Endothelial cell (in vitro differentiated cells): Measurements from ENCODE around the gene ABCF2. TPM values are rescaled to one million over a fixed set of nuclear protein-coding genes. Genes with fewer than 3 reads are reported as not detected.

Source experiments
- DNase-seq: peaks from one replicate; pipeline ENCODE4 v3.0.0; 2021; ENCODE audit warnings: low spot score
- H3K27ac Mint-ChIP-seq: one replicate; pipeline ENCODE4 v1.8.0; 2021; ENCODE audit warnings: mixed read lengths, inconsistent platforms; ENCODE audit not compliant: unreplicated experiment
- H3K27me3 Mint-ChIP-seq: one replicate; pipeline ENCODE4 v1.8.0; 2021; ENCODE audit warnings: mild to moderate bottlenecking, moderate library complexity, mixed read lengths, inconsistent platforms; ENCODE audit not compliant: unreplicated experiment
- H3K36me3 Mint-ChIP-seq: one replicate; pipeline ENCODE4 v1.8.0; 2021; ENCODE audit warnings: mild to moderate bottlenecking, low read depth, mixed read lengths, inconsistent platforms; ENCODE audit not compliant: unreplicated experiment
- H3K4me1 Mint-ChIP-seq: one replicate; pipeline ENCODE4 v1.8.0; 2021; ENCODE audit warnings: mild to moderate bottlenecking, mixed read lengths, inconsistent platforms; ENCODE audit not compliant: unreplicated experiment
- H3K4me3 Mint-ChIP-seq: one replicate; pipeline ENCODE4 v1.8.0; 2021; ENCODE audit warnings: mild to moderate bottlenecking, mixed read lengths, inconsistent platforms; ENCODE audit not compliant: unreplicated experiment
- H3K9me3 Mint-ChIP-seq: one replicate; pipeline ENCODE4 v1.8.0; 2021; ENCODE audit warnings: mixed read lengths, inconsistent platforms; ENCODE audit not compliant: unreplicated experiment
- total RNA-seq: library from RNA; stranded (reverse); fragmentation: NEBNext Ultra II Directional; extraction: Animal tissue kit (Norgen Biotek cat#: 25700); gene quantifications from one replicate; pipeline ENCODE4 v1.2.1, GENCODE V29; 2021; ENCODE audit not compliant: unreplicated experiment
- TF ChIP-seq, protein P1 (sequence below): fragments of 200-600 bp; sonication (generic); IDR thresholded peaks from one replicate; pipeline ENCODE4 v1.5.0; 2021; ENCODE audit warnings: antibody characterized with exemption; ENCODE audit not compliant: unreplicated experiment

ABCF2 gene
- total RNA-seq, 1 donor from 2014 or later, result 39.6 TPM

DNA sequence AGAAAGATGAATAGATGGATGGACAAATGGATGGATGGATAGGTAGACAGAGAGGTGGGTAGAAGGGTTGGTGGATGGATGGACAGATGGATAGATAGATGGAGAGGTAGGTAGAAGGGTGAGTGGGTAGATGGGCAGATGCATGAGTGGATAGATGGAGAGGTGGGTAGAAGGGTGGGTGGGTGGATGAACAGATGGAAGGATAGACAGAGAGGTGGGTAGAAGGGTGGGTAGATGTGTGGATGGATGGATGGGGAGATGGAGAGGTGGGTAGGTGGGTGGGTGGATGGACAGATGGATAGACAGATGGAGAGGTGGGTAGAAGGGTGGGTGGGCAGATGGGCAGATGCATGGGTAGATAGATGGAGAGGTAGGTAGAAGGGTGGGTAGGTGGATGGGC is 29.1 kb downstream of the ABCF2 start:
- Mint-ChIP-seq H3K4me1 (peaks cover 6% of the 10 kb centered on the region), H3K27ac (no peak overlapping the region), H3K4me3 (no peak overlapping the region), H3K9me3 (no peaks in the 10 kb centered on the region), H3K27me3 (peaks cover 4% of the 10 kb centered on the region), H3K36me3 (no peaks in the 10 kb centered on the region)
- DNase-seq, result no peak
- TF ChIP-seq, protein P1, sequence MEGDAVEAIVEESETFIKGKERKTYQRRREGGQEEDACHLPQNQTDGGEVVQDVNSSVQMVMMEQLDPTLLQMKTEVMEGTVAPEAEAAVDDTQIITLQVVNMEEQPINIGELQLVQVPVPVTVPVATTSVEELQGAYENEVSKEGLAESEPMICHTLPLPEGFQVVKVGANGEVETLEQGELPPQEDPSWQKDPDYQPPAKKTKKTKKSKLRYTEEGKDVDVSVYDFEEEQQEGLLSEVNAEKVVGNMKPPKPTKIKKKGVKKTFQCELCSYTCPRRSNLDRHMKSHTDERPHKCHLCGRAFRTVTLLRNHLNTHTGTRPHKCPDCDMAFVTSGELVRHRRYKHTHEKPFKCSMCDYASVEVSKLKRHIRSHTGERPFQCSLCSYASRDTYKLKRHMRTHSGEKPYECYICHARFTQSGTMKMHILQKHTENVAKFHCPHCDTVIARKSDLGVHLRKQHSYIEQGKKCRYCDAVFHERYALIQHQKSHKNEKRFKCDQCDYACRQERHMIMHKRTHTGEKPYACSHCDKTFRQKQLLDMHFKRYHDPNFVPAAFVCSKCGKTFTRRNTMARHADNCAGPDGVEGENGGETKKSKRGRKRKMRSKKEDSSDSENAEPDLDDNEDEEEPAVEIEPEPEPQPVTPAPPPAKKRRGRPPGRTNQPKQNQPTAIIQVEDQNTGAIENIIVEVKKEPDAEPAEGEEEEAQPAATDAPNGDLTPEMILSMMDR, result no peak

DNA sequence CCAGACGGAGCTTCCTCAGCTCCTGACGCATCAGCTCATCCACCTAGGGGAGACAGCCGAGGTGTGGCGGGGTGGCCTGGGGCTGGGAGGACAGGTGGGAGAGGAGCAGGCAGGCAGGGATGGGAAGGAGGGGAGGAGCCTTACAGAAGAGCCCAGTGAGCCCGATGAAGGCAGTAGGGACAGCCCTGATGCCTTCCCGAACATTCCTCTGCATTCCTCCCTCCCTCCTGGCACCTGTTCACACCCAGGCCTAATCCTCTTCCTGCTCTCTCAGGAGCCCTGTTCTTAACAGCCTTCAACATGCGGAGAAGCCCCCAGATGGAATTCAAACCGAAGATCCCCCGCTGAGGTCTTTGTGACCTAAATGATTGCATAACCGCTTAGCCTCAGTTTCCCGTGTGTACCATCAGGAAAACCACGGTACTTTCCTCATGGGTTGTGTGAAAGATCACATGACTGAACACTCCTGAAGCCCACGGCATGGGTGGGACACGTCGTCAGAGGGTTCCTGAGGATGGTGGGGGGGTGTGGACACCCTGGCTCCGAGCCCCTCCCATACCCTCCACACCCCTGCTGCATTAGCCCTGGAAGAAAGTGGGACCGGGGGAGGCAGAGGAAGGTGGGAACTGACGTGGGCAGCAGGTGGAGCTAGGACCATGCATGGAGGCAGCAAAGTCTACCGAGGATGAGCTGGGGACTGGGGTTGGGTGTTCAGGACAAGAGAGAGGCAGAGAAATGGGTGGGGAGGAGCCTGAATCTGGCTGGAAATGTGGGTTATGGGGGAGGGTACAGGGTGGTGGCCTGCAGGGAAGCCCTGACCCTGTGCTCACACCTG is 31.2 kb downstream of the ABCF2 start:
- H3K4me3 Mint-ChIP-seq, result no peak overlapping the region
- H3K36me3 Mint-ChIP-seq, result no peaks in the 10 kb centered on the region
- DNase-seq, result no peak
- peaks cover 16% of the 10 kb centered on the region for H3K4me1 Mint-ChIP-seq
- H3K27ac Mint-ChIP-seq, result no peak overlapping the region
- TF ChIP-seq, protein P1, result no peak
- peaks cover 7% of the 10 kb centered on the region for H3K27me3 Mint-ChIP-seq
- no peaks in the 10 kb centered on the region for H3K9me3 Mint-ChIP-seq

DNA sequence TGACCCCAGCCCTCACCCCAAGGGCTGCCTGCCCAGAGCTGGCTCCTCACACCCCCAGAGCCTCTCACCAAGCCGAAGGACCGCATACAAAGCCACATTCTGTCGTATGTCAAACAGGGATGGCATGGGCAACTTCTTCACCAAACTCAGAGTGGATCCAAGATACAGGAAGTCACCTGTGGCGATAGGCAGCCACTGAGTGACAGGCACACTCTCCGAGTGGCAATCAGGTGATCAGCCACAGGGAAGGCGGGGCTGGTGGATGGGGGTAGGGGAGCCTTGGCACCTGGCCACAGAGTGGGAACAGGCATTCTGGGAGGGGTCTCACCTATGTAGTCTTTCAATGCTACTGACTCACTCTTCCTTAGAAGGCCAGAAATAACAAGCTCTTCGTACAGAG is 32.8 kb downstream of the ABCF2 start:
- DNase-seq, result no peak
- TF ChIP-seq, protein P1, result no peak
- H3K9me3 Mint-ChIP-seq, result no peaks in the 10 kb centered on the region
- no peaks in the 10 kb centered on the region for H3K36me3 Mint-ChIP-seq
- no peak overlapping the region for H3K27ac Mint-ChIP-seq
- no peak overlapping the region for H3K4me3 Mint-ChIP-seq
- peaks cover 23% of the 10 kb centered on the region for H3K4me1 Mint-ChIP-seq
- H3K27me3 Mint-ChIP-seq, result peaks cover 11% of the 10 kb centered on the region

DNA sequence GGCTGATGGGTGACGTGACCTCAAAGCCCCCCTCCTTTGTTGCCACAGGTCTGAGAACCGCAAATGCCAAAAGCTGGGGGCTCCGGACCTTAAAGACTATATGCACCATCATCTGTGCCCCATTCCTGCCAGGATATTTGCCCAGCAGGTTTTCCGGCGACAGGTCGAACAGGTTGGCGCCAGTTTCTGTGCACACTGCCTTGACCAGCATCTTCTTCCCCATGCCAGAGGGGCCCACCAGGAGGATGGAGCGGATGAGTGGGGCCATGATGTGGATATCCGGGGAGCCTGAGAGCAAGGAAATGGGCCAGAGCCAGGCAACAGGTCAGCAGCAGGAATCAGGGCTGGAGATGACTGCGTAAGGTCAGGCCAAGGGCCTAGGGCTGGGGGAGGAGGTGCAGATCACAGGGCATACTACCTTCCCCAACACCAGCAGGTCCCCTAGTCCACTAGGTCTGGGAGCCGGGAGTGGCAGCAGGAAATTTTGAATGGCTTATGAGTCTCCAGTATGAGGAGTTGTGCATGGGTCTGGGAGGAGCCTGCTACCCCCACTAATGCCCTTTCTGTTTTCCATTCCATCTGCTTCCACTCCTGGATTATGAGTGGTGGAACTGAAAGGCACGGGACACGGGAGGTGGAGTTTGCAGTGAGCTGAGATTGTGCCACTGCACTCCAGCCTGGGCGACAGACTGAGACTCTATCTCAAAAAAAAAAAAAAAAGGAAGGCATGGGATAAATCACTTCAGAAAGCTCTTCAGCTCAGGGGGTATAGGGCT is 33.6 kb downstream of the ABCF2 start:
- TF ChIP-seq, protein P1, result no peak
- Mint-ChIP-seq H3K36me3 (no peaks in the 10 kb centered on the region), H3K9me3 (no peaks in the 10 kb centered on the region), H3K27ac (no peak overlapping the region), H3K4me1 (peaks cover 23% of the 10 kb centered on the region), H3K4me3 (no peak overlapping the region), H3K27me3 (peaks cover 15% of the 10 kb centered on the region)
- no peak for DNase-seq
